ENCODE data around the gene ITLN2. TPM values are rescaled to one million over a fixed set of nuclear protein-coding genes. Genes with fewer than 3 reads are reported as not detected.
"Not testable (repeated sequence)": the region's sequence is repeated elsewhere in the genome, so short reads cannot be mapped to it uniquely, and the experiment has no call there.

ITLN2 gene
- total RNA-seq, 2 experiments from 2014 or later = not detected

DNA sequence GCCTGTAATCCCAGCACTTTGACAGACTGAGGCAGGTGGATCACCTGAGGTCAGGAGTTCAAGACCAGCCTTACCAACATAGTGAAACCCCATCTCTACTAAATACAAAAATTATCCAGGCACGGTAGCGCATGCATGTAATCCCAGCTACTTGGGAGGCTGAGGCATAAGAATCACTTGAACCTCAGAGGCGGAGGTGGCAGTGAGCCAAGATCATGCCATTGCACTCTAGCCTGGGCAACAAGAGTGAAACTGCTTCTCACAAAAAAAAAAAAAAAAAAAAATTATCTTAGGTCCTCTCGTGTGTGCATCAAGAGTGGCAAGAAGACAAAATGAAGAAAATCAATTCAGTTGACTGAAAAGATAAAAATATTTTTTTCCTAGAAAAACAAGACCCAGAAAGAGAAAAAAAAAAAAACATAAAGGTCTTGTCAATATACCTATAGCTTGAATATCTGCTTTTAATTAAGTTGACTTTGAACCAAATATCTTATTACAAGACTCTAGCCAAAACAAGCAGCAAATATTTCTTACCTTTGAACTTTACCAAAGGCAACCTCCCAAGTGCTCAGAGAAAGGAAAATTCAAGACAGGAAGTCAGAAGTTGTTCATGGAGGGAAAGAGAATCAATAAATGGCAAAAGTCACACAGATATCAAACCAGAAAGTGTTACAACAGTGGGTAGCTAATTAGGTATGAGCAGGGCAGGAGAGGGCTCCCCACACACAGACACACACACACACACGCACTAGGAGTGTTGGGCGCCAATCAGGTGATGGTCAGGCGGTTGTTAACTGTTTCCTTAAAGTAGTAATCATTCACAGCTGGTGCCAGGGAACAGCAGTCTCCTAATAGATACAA lies 29.6 kb downstream of the ITLN2 start:
- POLR2A ChIA-PET = no interaction called here
- H3K4me1 Mint-ChIP-seq = no peaks in the 10 kb centered on the region
- no peak overlapping the region for H3K27ac Mint-ChIP-seq

GRCh38 chr1:160916666-160917065 lies 37.9 kb downstream of the ITLN2 start:
- DNase-seq = no peak
- Mint-ChIP-seq H3K9me3 (peaks cover 6% of the 10 kb centered on the region), H3K27me3 (peaks cover 34% of the 10 kb centered on the region), H3K4me3 (no peak overlapping the region), H3K36me3 (ENCODE audit: low read depth) (peaks cover 3% of the 10 kb centered on the region), H3K4me1 (no peaks in the 10 kb centered on the region), H3K27ac (no peak overlapping the region)
- POLR2A ChIA-PET = no interaction called here
- CTCF ChIA-PET = interaction anchor here (1.2 kb wide), 1 partner anchor 37 kb away, joined by 4 read pairs; no protein-coding TSS in a partner anchor

More for the DNA sequence above, 29.6 kb downstream of the ITLN2 start:
- DNase-seq = no peak
- CTCF ChIA-PET = interaction anchor here (0.6 kb wide), 2 partner anchors 27 to 268 kb away, joined by 3 read pairs; no protein-coding TSS in a partner anchor
- Mint-ChIP-seq H3K4me3 (no peak overlapping the region), H3K27me3 (peaks cover 14% of the 10 kb centered on the region), H3K36me3 (ENCODE audit: low read depth) (peaks cover 3% of the 10 kb centered on the region), H3K9me3 (peaks cover 15% of the 10 kb centered on the region)

DNA sequence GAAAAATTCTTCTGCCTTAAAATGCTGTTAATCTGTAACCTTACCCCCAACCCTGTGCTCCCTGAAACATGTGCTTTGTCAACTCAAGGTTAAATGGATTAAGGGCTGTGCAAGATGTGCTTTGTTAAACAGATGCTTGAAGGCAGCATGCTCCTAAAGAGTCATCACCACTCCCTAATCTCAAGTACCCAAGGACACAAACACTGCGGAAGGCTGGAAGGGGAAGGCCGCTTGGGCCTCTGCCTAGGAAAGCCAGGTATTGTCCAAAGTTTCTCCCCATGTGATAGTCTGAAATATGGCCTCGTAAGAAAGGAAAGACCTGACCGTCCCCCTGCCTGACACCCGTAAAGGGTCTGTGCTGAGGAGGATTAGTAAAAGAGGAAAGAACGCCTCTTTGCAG lies 41.4 kb downstream of the ITLN2 start:
- H3K4me3 Mint-ChIP-seq; POLR2A ChIA-PET; H3K9me3 Mint-ChIP-seq; H3K36me3 Mint-ChIP-seq (ENCODE audit: low read depth); DNase-seq; H3K27ac Mint-ChIP-seq; H3K4me1 Mint-ChIP-seq; CTCF ChIA-PET: not testable (repeated sequence)
- peaks cover 18% of the 10 kb centered on the region for H3K27me3 Mint-ChIP-seq

DNA sequence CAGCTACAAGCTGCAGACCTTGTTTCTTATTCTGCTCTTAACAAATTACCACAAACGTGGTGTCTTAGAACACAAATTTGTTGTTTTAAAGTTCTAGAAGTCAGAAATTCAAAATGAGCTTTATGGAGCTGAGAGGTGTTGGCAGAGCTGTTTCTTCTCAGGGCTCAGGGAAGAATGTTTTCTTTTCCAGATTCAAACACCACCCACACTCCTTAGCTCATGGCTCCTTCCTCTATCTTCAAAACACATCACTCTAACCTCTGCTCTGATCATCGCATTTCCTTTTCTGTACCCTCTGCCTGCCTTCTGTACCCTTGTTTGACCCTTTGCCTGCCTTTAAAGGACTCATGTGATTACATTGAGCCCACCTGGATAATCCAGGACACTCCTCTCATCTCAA lies 42.7 kb downstream of the ITLN2 start:
- ChIA-PET CTCF (no interaction called here), POLR2A (no interaction called here)
- Mint-ChIP-seq H3K27ac (no peak overlapping the region), H3K36me3 (ENCODE audit: low read depth) (no peaks in the 10 kb centered on the region), H3K9me3 (no peaks in the 10 kb centered on the region), H3K4me1 (no peaks in the 10 kb centered on the region), H3K4me3 (no peak overlapping the region), H3K27me3 (peaks cover 15% of the 10 kb centered on the region)
- no peak for DNase-seq

- Mint-ChIP-seq H3K36me3 (ENCODE audit: low read depth) (no peaks in the 10 kb centered on the region), H3K9me3 (no peaks in the 10 kb centered on the region), H3K4me1 (no peaks in the 10 kb centered on the region), H3K27me3 (peaks cover 10% of the 10 kb centered on the region), H3K27ac (no peak overlapping the region), H3K4me3 (no peak overlapping the region)
- ChIA-PET POLR2A (no interaction called here), CTCF (no interaction called here)
- DNase-seq = no peak
Observed at GRCh38 chr1:160911441-160911840, 43.2 kb downstream of the ITLN2 start.

DNA sequence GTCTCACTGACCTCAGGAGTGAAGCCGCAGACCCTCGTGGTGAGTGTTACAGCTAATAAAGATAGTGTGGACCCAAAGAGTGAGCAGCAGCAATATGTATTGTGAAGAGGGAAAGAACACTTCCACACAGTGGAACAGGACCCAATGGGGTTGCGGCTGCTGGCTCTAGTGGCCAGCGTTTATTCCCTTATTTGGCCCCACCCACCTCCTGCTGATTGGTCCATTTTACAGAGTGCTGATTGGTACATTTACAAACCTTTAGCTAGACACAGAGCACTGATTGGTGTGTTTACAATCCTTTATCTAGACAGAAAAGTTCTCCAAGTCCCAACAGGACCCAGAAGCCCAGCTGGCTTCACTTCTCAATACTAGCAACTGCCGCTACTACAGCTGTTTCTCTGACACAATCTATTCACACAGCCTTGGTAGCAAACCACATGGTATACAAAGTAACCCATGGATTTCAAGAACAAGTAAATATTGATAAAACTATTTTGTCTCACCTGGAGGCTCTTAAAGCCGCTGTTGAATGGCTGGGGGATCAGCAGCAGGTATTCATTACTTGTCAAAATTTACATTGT lies 44.3 kb downstream of the ITLN2 start:
- no peak for DNase-seq
- POLR2A ChIA-PET = no interaction called here
- CTCF ChIA-PET = no interaction called here
- no peak overlapping the region for H3K4me3 Mint-ChIP-seq
- no peaks in the 10 kb centered on the region for H3K4me1 Mint-ChIP-seq
- no peaks in the 10 kb centered on the region for H3K36me3 Mint-ChIP-seq (ENCODE audit: low read depth)
- H3K9me3 Mint-ChIP-seq = no peaks in the 10 kb centered on the region
- H3K27ac Mint-ChIP-seq = no peak overlapping the region
- H3K27me3 Mint-ChIP-seq = peaks cover 6% of the 10 kb centered on the region

- Mint-ChIP-seq H3K4me3 (no peak overlapping the region), H3K36me3 (ENCODE audit: low read depth) (no peaks in the 10 kb centered on the region), H3K27me3 (peaks cover 2% of the 10 kb centered on the region), H3K4me1 (no peaks in the 10 kb centered on the region), H3K27ac (no peak overlapping the region), H3K9me3 (no peaks in the 10 kb centered on the region)
- CTCF ChIA-PET = interaction anchor here (1.0 to 1.4 kb wide), 2 partner anchors 31 to 71 kb away, joined by 3 to 5 read pairs; no protein-coding TSS in a partner anchor
- POLR2A ChIA-PET = no interaction called here
- no peak for DNase-seq
Observed at GRCh38 chr1:160907976-160908375, 46.6 kb downstream of the ITLN2 start.

GRCh38 chr1:160905617-160905989 lies 49.0 kb downstream of the ITLN2 start:
- Mint-ChIP-seq H3K27me3 (peaks cover 7% of the 10 kb centered on the region), H3K4me1 (no peaks in the 10 kb centered on the region), H3K9me3 (no peaks in the 10 kb centered on the region), H3K4me3 (no peak overlapping the region), H3K27ac (no peak overlapping the region), H3K36me3 (ENCODE audit: low read depth) (no peaks in the 10 kb centered on the region)
- DNase-seq = no peak
- ChIA-PET POLR2A (no interaction called here), CTCF (interaction anchor here (1.5 kb wide), 1 partner anchor 12 kb away, joined by 4 read pairs; no protein-coding TSS in a partner anchor)

DNA sequence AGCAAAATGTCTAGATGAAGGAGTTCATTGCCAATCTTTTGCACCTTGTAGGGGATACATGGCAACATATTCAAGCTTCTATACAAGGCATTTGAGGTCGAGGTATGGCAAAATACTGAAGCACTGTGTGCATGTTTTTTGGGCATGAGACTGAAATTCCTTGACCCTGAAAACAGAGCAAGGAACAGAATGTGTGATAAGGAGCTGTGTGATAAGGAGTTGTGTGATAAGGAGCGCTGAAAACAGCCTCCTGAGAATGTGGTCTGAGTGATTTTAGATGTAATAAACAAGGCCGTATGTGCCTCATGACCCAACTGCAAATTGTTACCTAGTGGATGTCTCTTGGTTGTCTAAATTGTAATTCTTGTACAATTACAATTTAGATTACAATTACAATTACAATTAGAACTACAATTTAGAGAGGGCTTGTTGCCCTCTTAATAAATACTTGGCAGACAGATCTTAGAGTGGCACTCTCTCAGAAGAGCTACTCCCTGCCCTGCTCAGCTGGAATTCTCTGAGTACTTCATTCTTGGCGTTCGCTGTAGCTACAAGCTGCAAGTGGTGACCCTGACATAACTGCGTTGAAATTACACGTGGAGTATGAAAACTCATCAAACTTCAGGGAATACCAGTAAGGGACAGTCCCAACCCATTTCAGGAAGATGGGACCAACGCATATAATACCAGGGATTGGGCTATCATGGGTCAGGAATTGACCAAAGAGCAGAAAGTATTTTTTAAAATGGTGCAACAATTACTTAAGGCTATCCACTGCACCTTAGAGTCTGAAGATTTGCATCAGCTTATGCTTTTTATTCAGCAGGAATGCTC lies 49.6 kb downstream of the ITLN2 start:
- no peak overlapping the region for H3K27ac Mint-ChIP-seq
- H3K27me3 Mint-ChIP-seq = peaks cover 9% of the 10 kb centered on the region
- H3K4me1 Mint-ChIP-seq = no peaks in the 10 kb centered on the region
- H3K36me3 Mint-ChIP-seq (ENCODE audit: low read depth) = no peaks in the 10 kb centered on the region
- H3K4me3 Mint-ChIP-seq = no peak overlapping the region
- ChIA-PET POLR2A (no interaction called here), CTCF (interaction anchor here (0.6 to 1.5 kb wide), 2 partner anchors 11 to 80 kb away, joined by 4 read pairs; no protein-coding TSS in a partner anchor)
- no peaks in the 10 kb centered on the region for H3K9me3 Mint-ChIP-seq
- DNase-seq = no peak

- DNase-seq; H3K27ac Mint-ChIP-seq; CTCF ChIA-PET; H3K4me1 Mint-ChIP-seq; H3K4me3 Mint-ChIP-seq; POLR2A ChIA-PET; H3K36me3 Mint-ChIP-seq (ENCODE audit: low read depth); H3K9me3 Mint-ChIP-seq: not testable (repeated sequence)
- peaks cover 32% of the 10 kb centered on the region for H3K27me3 Mint-ChIP-seq
Observed at GRCh38 chr1:160902251-160902650, 52.4 kb downstream of the ITLN2 start.

GRCh38 chr1:160901768-160902167 lies 52.8 kb downstream of the ITLN2 start:
- POLR2A ChIA-PET = no interaction called here
- Mint-ChIP-seq H3K27me3 (peaks cover 35% of the 10 kb centered on the region), H3K36me3 (ENCODE audit: low read depth) (no peaks in the 10 kb centered on the region), H3K4me1 (no peaks in the 10 kb centered on the region), H3K27ac (no peak overlapping the region), H3K4me3 (no peak overlapping the region), H3K9me3 (no peaks in the 10 kb centered on the region)
- no peak for DNase-seq
- CTCF ChIA-PET = no interaction called here

GRCh38 chr1:160900683-160901082 lies 53.9 kb downstream of the ITLN2 start:
- H3K36me3 Mint-ChIP-seq (ENCODE audit: low read depth); H3K27ac Mint-ChIP-seq; H3K4me3 Mint-ChIP-seq; CTCF ChIA-PET; H3K9me3 Mint-ChIP-seq; DNase-seq; H3K4me1 Mint-ChIP-seq; POLR2A ChIA-PET: not testable (repeated sequence)
- peaks cover 40% of the 10 kb centered on the region for H3K27me3 Mint-ChIP-seq

All from activated CD4-positive, alpha-beta memory T cell treated with anti-CD3 and anti-CD28 coated beads, Interleukin-2, amount 10 ng/mL, durations not matched to agents 7 days and 5 days (primary cell).